MM.1S (cell line): ENCODE data around the gene S1PR5.

Source experiments
- CTCF ChIP-seq: fragments of 300-600 bp; sonication (generic); IDR thresholded peaks from 2 replicates; pipeline ENCODE4 v1.5.1; 2016; ENCODE audit warnings: antibody characterized with exemption, low read length, mixed read lengths
- EZH2phosphoT487 ChIP-seq: fragments of 300-600 bp; sonication (generic); IDR thresholded peaks from 2 replicates; pipeline ENCODE4 v1.6.1; 2018; ENCODE audit warnings: antibody characterized with exemption, low read length

DNA sequence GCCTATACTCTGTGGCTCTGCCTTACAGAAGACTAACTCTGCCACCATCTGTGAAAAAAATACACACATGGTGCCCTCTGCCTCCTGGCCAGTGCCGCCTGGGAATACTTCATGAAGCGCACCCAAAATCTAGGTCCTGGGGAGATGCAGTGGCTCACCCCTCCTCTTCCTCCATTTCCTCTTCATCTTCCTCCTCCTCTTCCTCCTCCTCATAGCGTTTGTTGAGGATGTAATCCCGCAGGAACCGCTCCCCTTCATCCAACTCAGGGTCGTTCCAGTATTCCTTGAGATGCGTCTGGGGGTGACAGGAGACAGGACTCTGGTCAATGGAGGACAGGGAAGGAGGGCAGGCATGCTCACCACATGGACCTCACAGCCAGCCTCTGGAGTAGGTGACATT lies 42.9 kb upstream of the S1PR5 start:
- TF ChIP-seq CTCF (no peak), EZH2phosphoT487 (no peak)
